HEK293 (cell line): ENCODE results near the gene NLGN2.

Source experiments
- CTCF ChIA-PET: fragments of 350-600 bp; formaldehyde crosslinking; extraction: SDS; loops from one replicate; lab custom pipeline; 2021; ENCODE audit warnings: antibody characterized with exemption; lab: Yijun Ruan, JAX
- POLR2A ChIA-PET: fragments of 300-600 bp; formaldehyde crosslinking; extraction: SDS; loops from one replicate; lab custom pipeline; 2020; ENCODE audit warnings: antibody characterized with exemption, inconsistent platforms; lab: Yijun Ruan, JAX
- H3K27ac ChIP-seq: fragments of 200-500 bp; sonication (Bioruptor generic); 2 replicates; pipeline ENCODE4 v1.5.1; 2014; ENCODE audit warnings: low read depth, low read length, control low read depth, inconsistent platforms; ENCODE audit errors: extremely low read depth
- H3K36me3 ChIP-seq, 2 experiments: fragments of 200-500 bp in 1 of 2; sonication (Bioruptor generic) in 1 of 2; 1 replicate in 1 of 2; 2 replicates in 1 of 2; pipeline ENCODE4 v1.5.1; 2014 to 2017; ENCODE audit warnings: inconsistent platforms in 2 of 2, low read length in 2 of 2; ENCODE audit not compliant: control insufficient read depth in 2 of 2, insufficient read depth in 1 of 2
- H3K4me1 ChIP-seq: fragments of 200-500 bp; sonication (Bioruptor generic); 2 replicates; pipeline ENCODE4 v1.5.1; 2014; ENCODE audit warnings: mild to moderate bottlenecking, low read length, inconsistent platforms; ENCODE audit not compliant: control insufficient read depth, insufficient read depth
- H3K4me3 ChIP-seq: 2 replicates; pipeline ENCODE4 v1.5.1; 2011; ENCODE audit warnings: low read depth, mild to moderate bottlenecking, control low read depth, low read length, moderate library complexity
- H3K9me3 ChIP-seq: fragments of 200-500 bp; sonication (Bioruptor generic); 2 replicates; pipeline ENCODE4 v1.5.1; 2014; ENCODE audit warnings: low read depth, low read length, inconsistent platforms; ENCODE audit not compliant: control insufficient read depth, insufficient read depth
- HOXA7 ChIP-seq: sonication (generic); formaldehyde crosslinking; IDR thresholded peaks from 2 replicates; pipeline ENCODE4 v1.8.1; 2022; ENCODE audit warnings: missing genetic modification reagents, borderline replicate concordance
- IKZF3 ChIP-seq: fragments of 450-650 bp; IDR thresholded peaks from 2 replicates; pipeline ENCODE4 v1.5.0; 2018; ENCODE audit warnings: missing biosample characterization, mild to moderate bottlenecking, missing genetic modification characterization, moderate library complexity
- MEIS1 ChIP-seq: sonication (generic); formaldehyde crosslinking; IDR thresholded peaks from 2 replicates; pipeline ENCODE4 v1.8.1; 2022; ENCODE audit warnings: missing genetic modification reagents, mild to moderate bottlenecking, borderline replicate concordance
- MYNN ChIP-seq: fragments of 450-650 bp; formaldehyde crosslinking; IDR thresholded peaks from 2 replicates; pipeline ENCODE4 v1.5.1; 2016; ENCODE audit warnings: missing biosample characterization, missing genetic modification characterization, borderline replicate concordance
- OSR2 ChIP-seq: fragments of 450-650 bp; formaldehyde crosslinking; IDR thresholded peaks from 2 replicates; pipeline ENCODE4 v1.5.1; 2016; ENCODE audit warnings: missing biosample characterization, missing genetic modification characterization
- YY1 ChIP-seq: fragments of 450-650 bp; formaldehyde crosslinking; IDR thresholded peaks from 2 replicates; pipeline ENCODE4 v1.5.1; 2018; ENCODE audit warnings: missing biosample characterization, missing genetic modification characterization
- ZBTB1 ChIP-seq: fragments of 450-650 bp; formaldehyde crosslinking; IDR thresholded peaks from 2 replicates; pipeline ENCODE4 v1.5.1; 2016; ENCODE audit warnings: missing biosample characterization, missing genetic modification characterization
- ZBTB8A ChIP-seq: fragments of 450-650 bp; formaldehyde crosslinking; IDR thresholded peaks from 2 replicates; pipeline ENCODE4 v1.5.1; 2016; ENCODE audit warnings: missing biosample characterization, missing genetic modification characterization
- ZFP37 ChIP-seq: fragments of 450-650 bp; formaldehyde crosslinking; IDR thresholded peaks from 2 replicates; pipeline ENCODE4 v1.5.1; 2016; ENCODE audit warnings: missing biosample characterization, missing genetic modification characterization
- ZNF112 ChIP-seq: fragments of 450-650 bp; formaldehyde crosslinking; IDR thresholded peaks from 2 replicates; pipeline ENCODE4 v1.5.0; 2017; ENCODE audit warnings: missing biosample characterization, missing genetic modification characterization
- ZNF157 ChIP-seq: fragments of 450-650 bp; formaldehyde crosslinking; IDR thresholded peaks from 2 replicates; pipeline ENCODE4 v1.5.1; 2016; ENCODE audit warnings: missing biosample characterization, missing genetic modification characterization
- ZNF214 ChIP-seq: fragments of 450-650 bp; formaldehyde crosslinking; IDR thresholded peaks from 2 replicates; pipeline ENCODE4 v1.5.1; 2017; ENCODE audit warnings: missing biosample characterization, mild to moderate bottlenecking, missing genetic modification characterization, borderline replicate concordance
- ZNF239 ChIP-seq: fragments of 450-650 bp; formaldehyde crosslinking; IDR thresholded peaks from 2 replicates; pipeline ENCODE4 v1.5.1; 2016; ENCODE audit warnings: missing biosample characterization, missing genetic modification characterization
- ZNF24 ChIP-seq: fragments of 450-650 bp; formaldehyde crosslinking; IDR thresholded peaks from 2 replicates; pipeline ENCODE4 v1.5.1; 2016; ENCODE audit warnings: missing biosample characterization, missing genetic modification characterization
- ZNF266 ChIP-seq: fragments of 450-650 bp; formaldehyde crosslinking; IDR thresholded peaks from 2 replicates; pipeline ENCODE4 v1.5.1; 2016; ENCODE audit warnings: missing biosample characterization, missing genetic modification characterization, low read depth
- ZNF311 ChIP-seq: fragments of 450-650 bp; formaldehyde crosslinking; IDR thresholded peaks from 2 replicates; pipeline ENCODE4 v1.5.1; 2017; ENCODE audit warnings: missing biosample characterization, missing genetic modification characterization, borderline replicate concordance
- ZNF335 ChIP-seq: fragments of 450-650 bp; formaldehyde crosslinking; conservative IDR thresholded peaks from 2 replicates; pipeline ENCODE4 v1.5.1; 2016; ENCODE audit warnings: missing biosample characterization, missing genetic modification characterization
- ZNF404 ChIP-seq: fragments of 450-650 bp; formaldehyde crosslinking; IDR thresholded peaks from 2 replicates; pipeline ENCODE4 v1.5.1; 2017; ENCODE audit warnings: missing biosample characterization, missing genetic modification characterization
- ZNF488 ChIP-seq: fragments of 450-650 bp; formaldehyde crosslinking; IDR thresholded peaks from 2 replicates; pipeline ENCODE4 v1.5.1; 2016; ENCODE audit warnings: missing biosample characterization, missing genetic modification characterization
- ZNF549 ChIP-seq: fragments of 450-650 bp; IDR thresholded peaks from 2 replicates; pipeline ENCODE4 v1.5.1; 2018; ENCODE audit warnings: missing biosample characterization, missing genetic modification characterization, mild to moderate bottlenecking, inconsistent platforms, moderate library complexity
- ZNF560 ChIP-seq: fragments of 450-650 bp; formaldehyde crosslinking; IDR thresholded peaks from 2 replicates; pipeline ENCODE4 v1.5.1; 2017; ENCODE audit warnings: missing biosample characterization, missing genetic modification characterization, borderline replicate concordance
- ZNF561 ChIP-seq: fragments of 450-650 bp; IDR thresholded peaks from 2 replicates; pipeline ENCODE4 v1.5.1; 2018; ENCODE audit warnings: missing biosample characterization, missing genetic modification characterization, borderline replicate concordance
- ZNF585B ChIP-seq: fragments of 450-650 bp; formaldehyde crosslinking; IDR thresholded peaks from 2 replicates; pipeline ENCODE4 v1.5.1; 2016; ENCODE audit warnings: missing biosample characterization, missing genetic modification characterization
- ZNF596 ChIP-seq: fragments of 450-650 bp; IDR thresholded peaks from 2 replicates; pipeline ENCODE4 v1.5.0; 2018; ENCODE audit warnings: missing biosample characterization, mild to moderate bottlenecking, missing genetic modification characterization, moderate library complexity
- ZNF843 ChIP-seq: fragments of 450-650 bp; formaldehyde crosslinking; IDR thresholded peaks from 2 replicates; pipeline ENCODE4 v1.5.1; 2016; ENCODE audit warnings: missing biosample characterization, missing genetic modification characterization
- TF ChIP-seq, protein P1 (sequence below): fragments of 450-650 bp; IDR thresholded peaks from 2 replicates; pipeline ENCODE4 v1.5.1; 2018; ENCODE audit warnings: missing biosample characterization, mild to moderate bottlenecking, missing genetic modification characterization
- TF ChIP-seq, protein P2 (sequence below): fragments of 450-650 bp; formaldehyde crosslinking; IDR thresholded peaks from 2 replicates; pipeline ENCODE4 v1.5.1; 2016; ENCODE audit warnings: missing biosample characterization, missing genetic modification characterization, low read depth

Gene NLGN2

GRCh38 chr17:7467498-7467897 is 59.9 kb downstream of the NLGN2 start:
- ChIA-PET CTCF (interaction anchor here (1.2 to 1.4 kb wide), 2 partner anchors 35 to 112 kb away, joined by 3 read pairs; no protein-coding TSS in a partner anchor), POLR2A (interaction anchor here (1.3 kb wide), 1 partner anchor 12 kb away, joined by 4 read pairs; the partner anchor contains the start of gene ZBTB4)
- H3K27ac ChIP-seq, result 0 out of 2 replicates have a peak overlapping the region, but pooled peaks have one; percentile 19
- TF ChIP-seq ZNF214 (tag by site-specific recombination), result no peak
- TF ChIP-seq MEIS1 (CRISPR knock-in tag), result no peak
- no peak for TF ChIP-seq ZFP37 (tag by site-specific recombination)
- no peak for TF ChIP-seq ZNF561 (tag by site-specific recombination)
- TF ChIP-seq ZNF596 (tag by site-specific recombination), result no peak
- no peak for TF ChIP-seq MYNN (tag by site-specific recombination)
- no peak for TF ChIP-seq ZNF157 (tag by site-specific recombination)
- TF ChIP-seq ZNF843 (tag by site-specific recombination), result no peak
- TF ChIP-seq YY1 (tag by site-specific recombination), result no peak
- no peak for TF ChIP-seq ZNF266 (tag by site-specific recombination)
- no peak for TF ChIP-seq ZNF311 (tag by site-specific recombination)
- TF ChIP-seq ZNF585B (tag by site-specific recombination), result no peak
- TF ChIP-seq ZBTB1 (tag by site-specific recombination), result no peak
- TF ChIP-seq ZNF24, result no peak
- no peak overlapping the region for H3K4me3 ChIP-seq
- H3K36me3 ChIP-seq, result peaks cover 0 to 38% of the 10 kb centered on the region in 2 experiments; a peak in 2 of 3 replicates
- H3K4me1 ChIP-seq, result peaks cover 6% of the 10 kb centered on the region
- H3K9me3 ChIP-seq, result no peaks in the 10 kb centered on the region

GRCh38 chr17:7468290-7468689 is 60.6 kb downstream of the NLGN2 start:
- POLR2A ChIA-PET, result interaction anchor here (0.6 to 0.7 kb wide), 2 partner anchors 46 to 68 kb away, joined by 3 to 6 read pairs; no protein-coding TSS in a partner anchor
- peaks cover 0 to 31% of the 10 kb centered on the region in 2 experiments; a peak in 2 of 3 replicates for H3K36me3 ChIP-seq
- H3K27ac ChIP-seq, result peak overlapping the region; percentile 31; the same call in 1 of the 2 replicates
- CTCF ChIA-PET, result interaction anchor here (0.5 to 1.4 kb wide), 2 partner anchors 34 to 61 kb away, joined by 3 read pairs; no protein-coding TSS in a partner anchor
- H3K4me3 ChIP-seq, result no peak overlapping the region
- no peaks in the 10 kb centered on the region for H3K9me3 ChIP-seq
- TF ChIP-seq ZNF24 (no peak), ZNF239 (tag by site-specific recombination) (peak; percentile 94), ZNF112 (tag by site-specific recombination) (no peak), ZNF404 (tag by site-specific recombination) (no peak)
- TF ChIP-seq, protein P1, sequence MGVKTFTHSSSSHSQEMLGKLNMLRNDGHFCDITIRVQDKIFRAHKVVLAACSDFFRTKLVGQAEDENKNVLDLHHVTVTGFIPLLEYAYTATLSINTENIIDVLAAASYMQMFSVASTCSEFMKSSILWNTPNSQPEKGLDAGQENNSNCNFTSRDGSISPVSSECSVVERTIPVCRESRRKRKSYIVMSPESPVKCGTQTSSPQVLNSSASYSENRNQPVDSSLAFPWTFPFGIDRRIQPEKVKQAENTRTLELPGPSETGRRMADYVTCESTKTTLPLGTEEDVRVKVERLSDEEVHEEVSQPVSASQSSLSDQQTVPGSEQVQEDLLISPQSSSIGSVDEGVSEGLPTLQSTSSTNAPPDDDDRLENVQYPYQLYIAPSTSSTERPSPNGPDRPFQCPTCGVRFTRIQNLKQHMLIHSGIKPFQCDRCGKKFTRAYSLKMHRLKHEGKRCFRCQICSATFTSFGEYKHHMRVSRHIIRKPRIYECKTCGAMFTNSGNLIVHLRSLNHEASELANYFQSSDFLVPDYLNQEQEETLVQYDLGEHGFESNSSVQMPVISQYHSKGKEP, result no peak
- TF ChIP-seq, all 188 proteins: peak for 1
- H3K4me1 ChIP-seq, result peaks cover 6% of the 10 kb centered on the region

GRCh38 chr17:7468804-7469389 is 61.3 kb downstream of the NLGN2 start:
- Histone ChIP-seq H3K9me3 (no peaks in the 10 kb centered on the region), H3K36me3 (peaks cover 0 to 24% of the 10 kb centered on the region in 2 experiments; a peak in 2 of 3 replicates), H3K4me1 (peaks cover 6% of the 10 kb centered on the region), H3K4me3 (no peak overlapping the region), H3K27ac (peak overlapping the region; percentile 31; the same call in 1 of the 2 replicates)
- CTCF ChIA-PET, result interaction anchor here (0.5 to 0.9 kb wide), 2 partner anchors 62 to 89 kb away, joined by 3 read pairs; no protein-coding TSS in a partner anchor
- POLR2A ChIA-PET, result interaction anchor here (0.7 kb wide), 1 partner anchor 45 kb away, joined by 3 read pairs; no protein-coding TSS in a partner anchor
- TF ChIP-seq OSR2 (tag by site-specific recombination) (peak; percentile 76), HOXA7 (CRISPR knock-in tag) (no peak), ZNF335 (tag by site-specific recombination) (peak; percentile 76), ZNF549 (no peak), ZNF488 (tag by site-specific recombination) (no peak), ZBTB8A (tag by site-specific recombination) (no peak), IKZF3 (tag by site-specific recombination) (peak; percentile 58; the same call in 1 of the 2 replicates), ZNF843 (tag by site-specific recombination) (no peak), ZNF560 (tag by site-specific recombination) (no peak)
- TF ChIP-seq, protein P2, sequence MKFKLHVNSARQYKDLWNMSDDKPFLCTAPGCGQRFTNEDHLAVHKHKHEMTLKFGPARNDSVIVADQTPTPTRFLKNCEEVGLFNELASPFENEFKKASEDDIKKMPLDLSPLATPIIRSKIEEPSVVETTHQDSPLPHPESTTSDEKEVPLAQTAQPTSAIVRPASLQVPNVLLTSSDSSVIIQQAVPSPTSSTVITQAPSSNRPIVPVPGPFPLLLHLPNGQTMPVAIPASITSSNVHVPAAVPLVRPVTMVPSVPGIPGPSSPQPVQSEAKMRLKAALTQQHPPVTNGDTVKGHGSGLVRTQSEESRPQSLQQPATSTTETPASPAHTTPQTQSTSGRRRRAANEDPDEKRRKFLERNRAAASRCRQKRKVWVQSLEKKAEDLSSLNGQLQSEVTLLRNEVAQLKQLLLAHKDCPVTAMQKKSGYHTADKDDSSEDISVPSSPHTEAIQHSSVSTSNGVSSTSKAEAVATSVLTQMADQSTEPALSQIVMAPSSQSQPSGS (tag by site-specific recombination), result peak; percentile 68
